ENCODE results near the gene PRR12. TPM values are rescaled to one million over a fixed set of nuclear protein-coding genes. Genes with fewer than 3 reads are reported as not detected.

PRR12 gene
- total and polyA plus RNA-seq, 12 donors = 5.2 to 19.2 (median 16.2) TPM

- ATAC-seq = peak in 4 of 8 donors; percentile 10 to 40 (median 19)
- no peak for TF ChIP-seq CTCF (IDR thresholded peaks at IDR 0.05)
- Histone ChIP-seq H3K9me3 (no peaks in the 10 kb centered on the region), H3K27ac (no peak overlapping the region), H3K4me1 (peaks cover 0 to 9% (median 0%) of the 10 kb centered on the region in 9 donors), H3K36me3 (peaks cover 0 to 65% (median 13%) of the 10 kb centered on the region in 9 donors), H3K4me3 (no peak overlapping the region), H3K27me3 (no peaks in the 10 kb centered on the region)
- no peak for DNase-seq
- 86% methylated on average over 26 to 27 of the region's 27 CpGs for WGBS, 2 donors
- intact Hi-C loops (cut with DNase I) = no loop called here
Measured at GRCh38 chr19:49624967-49625910, 34.3 kb downstream of the PRR12 start.

GRCh38 chr19:49626226-49626625 lies 35.2 kb downstream of the PRR12 start:
- H3K36me3 ChIP-seq = peaks cover 0 to 61% (median 10%) of the 10 kb centered on the region in 9 donors
- intact Hi-C loops (cut with DNase I) = no loop called here
- no peak for DNase-seq
- no peaks in the 10 kb centered on the region for H3K27me3 ChIP-seq
- peaks cover 0 to 19% (median 6%) of the 10 kb centered on the region in 9 donors for H3K4me1 ChIP-seq
- H3K27ac ChIP-seq = no peak overlapping the region
- no peak for TF ChIP-seq CTCF (IDR thresholded peaks at IDR 0.05)
- ATAC-seq = no peak
- H3K9me3 ChIP-seq = no peaks in the 10 kb centered on the region
- no peak overlapping the region for H3K4me3 ChIP-seq
- WGBS, 2 donors = 86 to 91% methylated on average over 11 of the region's 11 CpGs

GRCh38 chr19:49629659-49630058 lies 38.7 kb downstream of the PRR12 start:
- WGBS, 2 donors = 87 to 93% methylated on average over 9 of the region's 9 CpGs
- Histone ChIP-seq H3K36me3 (peaks cover 0 to 40% (median 0%) of the 10 kb centered on the region in 9 donors), H3K4me1 (peaks cover 3 to 31% (median 13%) of the 10 kb centered on the region in 9 donors), H3K27me3 (no peaks in the 10 kb centered on the region), H3K9me3 (no peaks in the 10 kb centered on the region), H3K4me3 (no peak overlapping the region), H3K27ac (peak overlapping the region in 3 of 10 donors; percentile 9 to 39 (median 16))
- DNase-seq (no peak), ATAC-seq (no peak)
- intact Hi-C loops (cut with DNase I) = no loop called here
- TF ChIP-seq CTCF (IDR thresholded peaks at IDR 0.05) = no peak

GRCh38 chr19:49631014-49631588 lies 40.1 kb downstream of the PRR12 start:
- H3K4me1 ChIP-seq = peaks cover 5 to 40% (median 23%) of the 10 kb centered on the region in 9 donors
- peak overlapping the region in 4 of 10 donors; percentile 21 to 49 (median 37) for H3K27ac ChIP-seq
- intact Hi-C loops (cut with DNase I) = no loop called here
- ATAC-seq (peak in 7 of 8 donors; percentile 21 to 63 (median 37)), DNase-seq (no peak)
- no peak overlapping the region for H3K4me3 ChIP-seq
- H3K27me3 ChIP-seq = no peaks in the 10 kb centered on the region
- no peak for TF ChIP-seq CTCF (IDR thresholded peaks at IDR 0.05)
- no peaks in the 10 kb centered on the region for H3K9me3 ChIP-seq
- peaks cover 0 to 40% (median 3%) of the 10 kb centered on the region in 9 donors for H3K36me3 ChIP-seq
- WGBS, 2 donors = 28 to 32% methylated on average over 9 of the region's 9 CpGs

All from heart right ventricle (tissue), 16 donors.